HL-60 (cell line): ENCODE measurements around the gene ASXL1.

Experiments used
- DNase-seq, 2 experiments: peaks; one replicate each; pipeline ENCODE4 v3.0.0-alpha.2; 2010 to 2020; ENCODE audit warnings: low read depth in 1 of 2, low spot score in 1 of 2
- H3K27ac ChIP-seq: fragments of 250-450 bp; sonication (Bioruptor Pico); replicated peaks from 2 replicates; pipeline ENCODE4 v1.5.1; 2020; ENCODE audit warnings: mild to moderate bottlenecking, moderate library complexity
- H3K27me3 ChIP-seq: fragments of 250-450 bp; sonication (Bioruptor Pico); 2 replicates; pipeline ENCODE4 v1.5.1; 2021; ENCODE audit warnings: mild to moderate bottlenecking, moderate library complexity; ENCODE audit not compliant: insufficient read depth, poor library complexity, severe bottlenecking
- H3K4me3 ChIP-seq: replicated peaks from 2 replicates; pipeline ENCODE4 v1.5.1; 2011; ENCODE audit warnings: mild to moderate bottlenecking, control low read depth, low read length; ENCODE audit not compliant: insufficient read depth
- CTCF ChIP-seq: IDR thresholded peaks from one replicate; pipeline ENCODE4 v1.5.1; 2011; ENCODE audit warnings: low read length, control low read depth, inconsistent platforms; ENCODE audit not compliant: insufficient read depth
- GABPA ChIP-seq: IDR thresholded peaks from 2 replicates; pipeline ENCODE4 v1.6.1; 2012; ENCODE audit warnings: low read depth
- POLR2AphosphoS5 ChIP-seq: IDR thresholded peaks from 2 replicates; pipeline ENCODE4 v1.6.1; 2012; ENCODE audit warnings: low read depth
- REST ChIP-seq: IDR thresholded peaks from 2 replicates; pipeline ENCODE4 v1.6.1; 2012; ENCODE audit warnings: low read depth; ENCODE audit not compliant: insufficient replicate concordance
- SPI1 ChIP-seq: IDR thresholded peaks from 2 replicates; pipeline ENCODE4 v1.6.1; 2012; ENCODE audit warnings: low read depth, mild to moderate bottlenecking, borderline replicate concordance

ASXL1 gene

GRCh38 chr20:32438331-32438858 lies 80.3 kb downstream of the ASXL1 start:
- no peak overlapping the region for H3K4me3 ChIP-seq
- no peaks in the 10 kb centered on the region for H3K27me3 ChIP-seq
- DNase-seq, result no peak
- no peak for TF ChIP-seq CTCF
- no peak for TF ChIP-seq GABPA
- TF ChIP-seq POLR2AphosphoS5, result no peak
- no peak for TF ChIP-seq SPI1
- no peak for TF ChIP-seq REST
- no peak overlapping the region for H3K27ac ChIP-seq

- TF ChIP-seq SPI1 (no peak), CTCF (no peak), POLR2AphosphoS5 (peak; percentile 33; the same call in 1 of the 2 replicates), GABPA (no peak), REST (no peak)
- no peak overlapping the region for H3K27ac ChIP-seq
- H3K4me3 ChIP-seq, result no peak overlapping the region
- no peak for DNase-seq
- no peaks in the 10 kb centered on the region for H3K27me3 ChIP-seq
These were observed 81.2 kb downstream of the ASXL1 start for GRCh38 chr20:32439132-32439829.

- Histone ChIP-seq H3K4me3 (no peak overlapping the region), H3K27me3 (no peaks in the 10 kb centered on the region), H3K27ac (no peak overlapping the region)
- TF ChIP-seq POLR2AphosphoS5, result peak; percentile 38; the same call in 1 of the 2 replicates
- no peak for TF ChIP-seq CTCF
- DNase-seq, result no peak
These were observed 82.1 kb downstream of the ASXL1 start for GRCh38 chr20:32440069-32440757.
